PC-3 (cell line): ENCODE measurements around the gene TPRX1. TPM values are rescaled to one million over a fixed set of nuclear protein-coding genes. Genes with fewer than 3 reads are reported as not detected.
A peak's percentile ranks its signal among the peaks of the same experiment; 100 is the strongest.

Experiments used
- ATAC-seq: fragments of 200-7000 bp; cut with Tn5 transposase; 2 replicates; pipeline ENCODE4 v1.9.1; 2020; ENCODE audit warnings: mild to moderate bottlenecking, moderate library complexity
- BruUV-seq: library from RNA; stranded (reverse); fragments of 400-500 nt; replicated peaks from 2 replicates; lab custom pipeline; 2021; lab: Mats Ljungman, UMichigan
- CTCF ChIA-PET: fragments of 300-600 bp; sonication (Branson Sonifier 250); formaldehyde crosslinking; loops from one replicate; lab custom pipeline; 2022; ENCODE audit warnings: antibody characterized with exemption; lab: Charles Lee
- POLR2A ChIA-PET: fragments of 300-600 bp; sonication (Branson Sonifier 250); formaldehyde crosslinking; loops from one replicate; lab custom pipeline; 2022; ENCODE audit warnings: antibody characterized with exemption; ENCODE audit not compliant: unreplicated experiment; lab: Charles Lee
- DNase-seq: peaks from one replicate; pipeline ENCODE4 v3.0.0-alpha.2; 2015
- H2AFZ ChIP-seq: fragments of 300-600 bp; sonication (generic); 2 replicates; pipeline ENCODE4 v1.6.0; 2016; ENCODE audit warnings: antibody characterized with exemption, low read length
- H3F3A ChIP-seq: fragments of 300-600 bp; sonication (generic); one replicate; pipeline ENCODE4 v1.6.0; 2017; ENCODE audit warnings: antibody characterized with exemption, low read length, control low read depth, mild to moderate bottlenecking; ENCODE audit not compliant: unreplicated experiment
- H3K27ac ChIP-seq: fragments of 300-600 bp; sonication (generic); 2 replicates; pipeline ENCODE4 v1.5.1; 2016; ENCODE audit warnings: mild to moderate bottlenecking, low read length
- H3K27me3 ChIP-seq: fragments of 300-600 bp; sonication (generic); 2 replicates; pipeline ENCODE4 v1.6.1; 2016; ENCODE audit warnings: low read length, mixed read lengths
- H3K36me3 ChIP-seq: fragments of 300-600 bp; sonication (generic); 2 replicates; pipeline ENCODE4 v1.6.1; 2016; ENCODE audit warnings: low read depth, mixed run types, low read length, mixed read lengths
- H3K4me1 ChIP-seq: fragments of 300-600 bp; sonication (generic); 2 replicates; pipeline ENCODE4 v1.5.1; 2016; ENCODE audit warnings: low read length; ENCODE audit not compliant: insufficient read depth
- H3K4me2 ChIP-seq: fragments of 300-600 bp; sonication (generic); 2 replicates; pipeline ENCODE4 v1.6.0; 2016; ENCODE audit warnings: low read length
- H3K4me3 ChIP-seq: fragments of 300-600 bp; sonication (generic); 2 replicates; pipeline ENCODE4 v1.5.1; 2016; ENCODE audit warnings: mild to moderate bottlenecking, low read length, mixed read lengths
- H3K79me2 ChIP-seq: fragments of 300-600 bp; sonication (generic); 2 replicates; pipeline ENCODE4 v1.6.1; 2017; ENCODE audit warnings: low read length, mixed read lengths
- H3K9ac ChIP-seq: fragments of 300-600 bp; sonication (generic); 2 replicates; pipeline ENCODE4 v1.6.0; 2016; ENCODE audit warnings: mild to moderate bottlenecking, low read length
- H3K9me2 ChIP-seq: fragments of 300-600 bp; sonication (generic); replicated peaks from 2 replicates; pipeline ENCODE4 v1.6.1; 2016; ENCODE audit warnings: mixed run types, low read length, mixed read lengths
- H3K9me3 ChIP-seq: fragments of 300-600 bp; sonication (generic); 2 replicates; pipeline ENCODE4 v1.6.1; 2016; ENCODE audit warnings: low read length, mixed read lengths
- H4K20me1 ChIP-seq: fragments of 300-600 bp; sonication (generic); 2 replicates; pipeline ENCODE4 v1.6.1; 2016; ENCODE audit warnings: low read length, mixed read lengths
- EZH2 ChIP-seq: fragments of 300-600 bp; sonication (generic); IDR thresholded peaks from one replicate; pipeline ENCODE4 v1.6.1; 2017; ENCODE audit warnings: antibody characterized with exemption, mild to moderate bottlenecking, low read length; ENCODE audit not compliant: unreplicated experiment
- EZH2phosphoT487 ChIP-seq: fragments of 300-600 bp; sonication (generic); IDR thresholded peaks from 2 replicates; pipeline ENCODE4 v1.6.1; 2018; ENCODE audit warnings: mild to moderate bottlenecking, antibody characterized with exemption, low read length, borderline replicate concordance
- intact Hi-C: fragments of 100-400 bp; cut with micrococcal nuclease; formaldehyde crosslinking; loops from 2 replicates; pipeline ENCODE4 v1.9.0; 2023
- total RNA-seq: library from RNA; depleted of rRNA; stranded (reverse); fragments of >200 nt; gene quantifications from 2 replicates; pipeline ENCODE4 v1.2.3, GENCODE V29; 2014
- TF ChIP-seq, protein P1 (sequence below): fragments of 300-600 bp; sonication (generic); conservative IDR thresholded peaks from 2 replicates; pipeline ENCODE4 v1.5.1; 2017; ENCODE audit warnings: antibody characterized with exemption, low read depth, mild to moderate bottlenecking, low read length

Gene TPRX1
- total RNA-seq, 1 experiment from 2014 or later: not detected

GRCh38 chr19:47781590-47782262, 22.6 kb downstream of the TPRX1 start:
- intact Hi-C loops: no loop called here
- no peaks in the 10 kb centered on the region for H4K20me1 ChIP-seq
- CTCF ChIA-PET: no interaction called here

GRCh38 chr19:47780215-47780551, 24.2 kb downstream of the TPRX1 start:
- intact Hi-C loops: no loop called here
- Histone ChIP-seq H3K27me3 (no peaks in the 10 kb centered on the region), H3K4me2 (peak overlapping the region; percentile 97), H3K79me2 (peaks cover 25% of the 10 kb centered on the region), H3K4me1 (peaks cover 8% of the 10 kb centered on the region), H3K9me2 (no peaks in the 10 kb centered on the region), H3K27ac (no peak overlapping the region), H3K9ac (no peak overlapping the region), H2AFZ (no peak overlapping the region), H3K36me3 (peaks cover 8% of the 10 kb centered on the region), H3K4me3 (peak overlapping the region; percentile 97), H4K20me1 (no peaks in the 10 kb centered on the region), H3F3A (no peaks in the 10 kb centered on the region), H3K9me3 (no peaks in the 10 kb centered on the region)
- ChIA-PET CTCF (no interaction called here), POLR2A (no interaction called here)
- BruUV-seq: no TSS peak
- DNase-seq (no peak), ATAC-seq (no peak)
- TF ChIP-seq, protein P1, sequence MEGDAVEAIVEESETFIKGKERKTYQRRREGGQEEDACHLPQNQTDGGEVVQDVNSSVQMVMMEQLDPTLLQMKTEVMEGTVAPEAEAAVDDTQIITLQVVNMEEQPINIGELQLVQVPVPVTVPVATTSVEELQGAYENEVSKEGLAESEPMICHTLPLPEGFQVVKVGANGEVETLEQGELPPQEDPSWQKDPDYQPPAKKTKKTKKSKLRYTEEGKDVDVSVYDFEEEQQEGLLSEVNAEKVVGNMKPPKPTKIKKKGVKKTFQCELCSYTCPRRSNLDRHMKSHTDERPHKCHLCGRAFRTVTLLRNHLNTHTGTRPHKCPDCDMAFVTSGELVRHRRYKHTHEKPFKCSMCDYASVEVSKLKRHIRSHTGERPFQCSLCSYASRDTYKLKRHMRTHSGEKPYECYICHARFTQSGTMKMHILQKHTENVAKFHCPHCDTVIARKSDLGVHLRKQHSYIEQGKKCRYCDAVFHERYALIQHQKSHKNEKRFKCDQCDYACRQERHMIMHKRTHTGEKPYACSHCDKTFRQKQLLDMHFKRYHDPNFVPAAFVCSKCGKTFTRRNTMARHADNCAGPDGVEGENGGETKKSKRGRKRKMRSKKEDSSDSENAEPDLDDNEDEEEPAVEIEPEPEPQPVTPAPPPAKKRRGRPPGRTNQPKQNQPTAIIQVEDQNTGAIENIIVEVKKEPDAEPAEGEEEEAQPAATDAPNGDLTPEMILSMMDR: no peak
- TF ChIP-seq EZH2phosphoT487 (no peak), EZH2 (no peak)

More at GRCh38 chr19:47781590-47782262, 22.6 kb downstream of the TPRX1 start:
- no peaks in the 10 kb centered on the region for H3K27me3 ChIP-seq
- H3K4me1 ChIP-seq: peaks cover 6% of the 10 kb centered on the region
- no peaks in the 10 kb centered on the region for H3K9me2 ChIP-seq
- H3K4me2 ChIP-seq: no peak overlapping the region
- no TSS peak for BruUV-seq
- no peak for TF ChIP-seq EZH2
- TF ChIP-seq, protein P1: no peak
- no peak for TF ChIP-seq EZH2phosphoT487
- H3K36me3 ChIP-seq: peaks cover 8% of the 10 kb centered on the region
- no peaks in the 10 kb centered on the region for H3K9me3 ChIP-seq
- POLR2A ChIA-PET: no interaction called here
- H3F3A ChIP-seq: no peaks in the 10 kb centered on the region
- no peak overlapping the region for H3K9ac ChIP-seq
- ATAC-seq (no peak), DNase-seq (no peak)
- H3K79me2 ChIP-seq: peaks cover 25% of the 10 kb centered on the region
- no peak overlapping the region for H3K27ac ChIP-seq
- no peak overlapping the region for H2AFZ ChIP-seq
- H3K4me3 ChIP-seq: no peak overlapping the region

DNA sequence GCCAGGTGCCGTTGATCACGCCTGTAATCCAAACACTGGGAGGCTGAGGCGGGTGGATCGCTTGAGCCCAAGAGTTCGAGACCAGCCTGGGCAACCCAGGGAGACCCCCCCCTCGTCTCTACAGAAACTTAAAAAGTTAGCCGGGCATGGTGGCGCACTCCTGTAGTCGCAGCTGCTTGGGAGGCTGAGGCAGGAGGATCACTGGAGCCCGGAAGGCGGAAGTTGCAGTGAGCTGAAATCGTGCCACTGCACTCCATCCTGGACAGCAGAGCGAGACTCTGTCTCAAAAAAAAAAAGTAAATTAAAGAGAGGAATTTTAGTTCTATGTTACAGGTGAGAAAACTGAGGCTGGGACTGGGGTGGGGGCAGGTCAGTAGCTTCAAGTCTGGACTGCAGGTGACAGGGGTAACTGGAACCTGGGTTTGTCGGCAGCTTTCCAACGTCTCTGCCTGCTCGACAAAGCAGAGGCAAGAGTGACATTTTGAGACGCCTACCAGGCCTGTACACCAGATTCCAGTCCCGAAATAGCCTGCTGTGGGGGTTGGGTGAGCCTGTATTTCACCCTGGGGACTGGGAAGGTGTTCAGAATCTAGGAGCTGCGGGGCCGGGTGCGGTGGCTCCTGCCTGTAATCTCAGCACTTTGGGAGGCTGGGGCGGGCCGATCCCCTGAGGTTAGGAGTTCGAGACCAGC, 24.7 kb downstream of the TPRX1 start:
- Histone ChIP-seq H3K9me2 (no peaks in the 10 kb centered on the region), H4K20me1 (no peaks in the 10 kb centered on the region)

More for the DNA sequence above, 24.7 kb downstream of the TPRX1 start:
- no TSS peak for BruUV-seq
- Histone ChIP-seq H3K4me1 (peaks cover 8% of the 10 kb centered on the region), H2AFZ (no peak overlapping the region), H3K9ac (peak overlapping the region; percentile 97), H3K27ac (no peak overlapping the region), H3K9me3 (no peaks in the 10 kb centered on the region), H3K79me2 (peaks cover 25% of the 10 kb centered on the region), H3F3A (no peaks in the 10 kb centered on the region), H3K36me3 (peaks cover 8% of the 10 kb centered on the region), H3K4me3 (peak overlapping the region; percentile 97), H3K27me3 (no peaks in the 10 kb centered on the region), H3K4me2 (peak overlapping the region; percentile 97)
- CTCF ChIA-PET: no interaction called here
- TF ChIP-seq EZH2phosphoT487 (no peak), EZH2 (no peak)
- TF ChIP-seq, protein P1: no peak
- POLR2A ChIA-PET: no interaction called here
- DNase-seq (no peak), ATAC-seq (no peak)
- intact Hi-C loops: no loop called here
